OCI-LY1 (cell line): ENCODE results near the gene CDKN1C.

Experiments used
- H2AFZ ChIP-seq: fragments of 200-600 bp; sonication (generic), shearing (Covaris generic); 2 replicates; pipeline ENCODE4 v1.6.0; 2014; ENCODE audit warnings: antibody characterized with exemption, mild to moderate bottlenecking, low read length
- H3F3A ChIP-seq: fragments of 200-600 bp; sonication (generic), shearing (Covaris generic); 2 replicates; pipeline ENCODE4 v1.6.0; 2014; ENCODE audit warnings: mild to moderate bottlenecking, antibody characterized with exemption, low read length, moderate library complexity; ENCODE audit not compliant: insufficient read depth
- H3K27ac ChIP-seq: fragments of 200-600 bp; sonication (generic); 2 replicates; pipeline ENCODE4 v1.5.1; 2014; ENCODE audit warnings: low read length, mixed run types, mild to moderate bottlenecking, low read depth; ENCODE audit not compliant: poor library complexity, severe bottlenecking
- H3K27me3 ChIP-seq: fragments of 200-600 bp; sonication (generic); 2 replicates; pipeline ENCODE4 v1.6.0; 2014; ENCODE audit warnings: antibody characterized with exemption, mild to moderate bottlenecking, low read length, moderate library complexity; ENCODE audit not compliant: insufficient read depth
- H3K36me3 ChIP-seq: fragments of 200-600 bp; sonication (generic); 2 replicates; pipeline ENCODE4 v1.6.1; 2014; ENCODE audit warnings: mild to moderate bottlenecking, antibody characterized with exemption, low read length, moderate library complexity, mixed read lengths; ENCODE audit not compliant: insufficient read depth
- H3K4me1 ChIP-seq: fragments of 200-600 bp; sonication (generic); 2 replicates; pipeline ENCODE4 v1.5.1; 2014; ENCODE audit warnings: mild to moderate bottlenecking, low read length, moderate library complexity; ENCODE audit not compliant: insufficient read depth, severe bottlenecking
- H3K4me2 ChIP-seq: fragments of 200-600 bp; sonication (generic), shearing (Covaris generic); 2 replicates; pipeline ENCODE4 v1.6.1; 2014; ENCODE audit warnings: low read length
- H3K4me3 ChIP-seq: fragments of 200-600 bp; sonication (generic); 2 replicates; pipeline ENCODE4 v1.5.1; 2014; ENCODE audit warnings: low read length, low read depth, mild to moderate bottlenecking, mixed read lengths; ENCODE audit not compliant: poor library complexity, severe bottlenecking
- H3K79me2 ChIP-seq: fragments of 200-600 bp; shearing (Covaris generic); 2 replicates; pipeline ENCODE4 v1.6.1; 2016; ENCODE audit warnings: mixed run types, low read length, mixed read lengths; ENCODE audit not compliant: insufficient read depth
- H3K9ac ChIP-seq: fragments of 200-600 bp; sonication (generic), shearing (Covaris generic); 2 replicates; pipeline ENCODE4 v1.6.1; 2014; ENCODE audit warnings: mild to moderate bottlenecking, low read length, mixed read lengths
- H3K9me2 ChIP-seq: fragments of 200-600 bp; sonication (generic), shearing (Covaris generic); 2 replicates; pipeline ENCODE4 v1.6.1; 2014; ENCODE audit warnings: low read depth, mild to moderate bottlenecking, low read length, mixed read lengths
- H3K9me3 ChIP-seq: fragments of 200-600 bp; shearing (Covaris generic); 2 replicates; pipeline ENCODE4 v1.6.1; 2014; ENCODE audit warnings: low read length, mixed read lengths
- H4K20me1 ChIP-seq: fragments of 200-600 bp; sonication (generic), shearing (Covaris generic); 2 replicates; pipeline ENCODE4 v1.6.0; 2016; ENCODE audit warnings: mild to moderate bottlenecking, low read length; ENCODE audit not compliant: insufficient read depth
- CTCF ChIP-seq: fragments of 200-600 bp; sonication (generic), shearing (Covaris generic); IDR thresholded peaks from 2 replicates; pipeline ENCODE4 v1.5.1; 2017; ENCODE audit warnings: mild to moderate bottlenecking, antibody characterized with exemption, low read length, moderate library complexity, mixed read lengths
- EZH2 ChIP-seq: fragments of 200-600 bp; sonication (generic), shearing (Covaris generic); IDR thresholded peaks from 2 replicates; pipeline ENCODE4 v1.8.0; 2017; ENCODE audit warnings: borderline replicate concordance, mixed run types, mild to moderate bottlenecking, antibody characterized with exemption, low read length, moderate library complexity, mixed read lengths

The CDKN1C gene

GRCh38 chr11:2855162-2855561 lies 30.4 kb downstream of the CDKN1C start:
- Histone ChIP-seq H3K4me1 (no peaks in the 10 kb centered on the region), H3K36me3 (no peaks in the 10 kb centered on the region), H3K4me2 (no peak overlapping the region), H3K27ac (no peak overlapping the region), H3K9me2 (no peaks in the 10 kb centered on the region), H3K79me2 (no peaks in the 10 kb centered on the region), H2AFZ (no peak overlapping the region), H3F3A (no peaks in the 10 kb centered on the region), H4K20me1 (no peaks in the 10 kb centered on the region), H3K4me3 (no peak overlapping the region), H3K9ac (no peak overlapping the region), H3K9me3 (no peaks in the 10 kb centered on the region), H3K27me3 (peaks cover 12% of the 10 kb centered on the region)
- TF ChIP-seq CTCF: no peak

GRCh38 chr11:2853997-2854560 lies 31.5 kb downstream of the CDKN1C start:
- Histone ChIP-seq H3K9me2 (no peaks in the 10 kb centered on the region), H3K9me3 (no peaks in the 10 kb centered on the region), H3K27me3 (peaks cover 8% of the 10 kb centered on the region), H3K4me2 (no peak overlapping the region), H3K36me3 (no peaks in the 10 kb centered on the region), H3K4me3 (no peak overlapping the region), H3F3A (no peaks in the 10 kb centered on the region), H3K79me2 (no peaks in the 10 kb centered on the region), H3K9ac (no peak overlapping the region), H2AFZ (no peak overlapping the region), H4K20me1 (no peaks in the 10 kb centered on the region), H3K27ac (no peak overlapping the region), H3K4me1 (no peaks in the 10 kb centered on the region)
- TF ChIP-seq CTCF: no peak

- H3F3A ChIP-seq: no peaks in the 10 kb centered on the region
- peaks cover 7% of the 10 kb centered on the region; the same call in 1 of the 2 replicates for H3K27me3 ChIP-seq
- H3K4me3 ChIP-seq: no peak overlapping the region
- TF ChIP-seq CTCF: no peak
- TF ChIP-seq EZH2: no peak
- no peaks in the 10 kb centered on the region for H3K9me3 ChIP-seq
- no peak overlapping the region for H3K9ac ChIP-seq
- no peak overlapping the region for H3K4me2 ChIP-seq
- H3K27ac ChIP-seq: no peak overlapping the region
- no peaks in the 10 kb centered on the region for H4K20me1 ChIP-seq
- H3K9me2 ChIP-seq: no peaks in the 10 kb centered on the region
- H3K4me1 ChIP-seq: no peaks in the 10 kb centered on the region
- no peak overlapping the region for H2AFZ ChIP-seq
- H3K79me2 ChIP-seq: no peaks in the 10 kb centered on the region
- H3K36me3 ChIP-seq: no peaks in the 10 kb centered on the region
These were observed 32.2 kb downstream of the CDKN1C start for GRCh38 chr11:2853401-2853800.
